Upper lobe of left lung (tissue), 6 donors: Measurements from ENCODE around the gene ARAP3. TPM values are rescaled to one million over a fixed set of nuclear protein-coding genes. Genes with fewer than 3 reads are reported as not detected.

Experiments
- ATAC-seq, 2 donors: fragments of 200-7000 bp; cut with Tn5 transposase; one replicate each; pipeline ENCODE4 v1.9.1; 2022; ENCODE audit warnings: mild to moderate bottlenecking in 2 of 2, moderate library complexity in 2 of 2; ENCODE audit not compliant: low FRiP score in 2 of 2
- DNase-seq, 2 donors: peaks; one replicate each; pipeline ENCODE4 v3.0.0-alpha.2; 2019 to 2020
- H3K27ac ChIP-seq, 4 donors: fragments of 200-600 bp; sonication (generic); one replicate each; pipeline ENCODE4 v1.5.1; 2016 to 2019
- H3K27me3 ChIP-seq, 4 donors: fragments of 200-600 bp; sonication (generic); one replicate each; pipeline ENCODE4 v1.5.1; 2017 to 2019
- H3K36me3 ChIP-seq, 4 donors: fragments of 200-600 bp; sonication (generic); one replicate each; pipeline ENCODE4 v1.5.1; 2016 to 2019
- H3K4me1 ChIP-seq, 4 donors: fragments of 200-600 bp; sonication (generic); one replicate each; pipeline ENCODE4 v1.5.1; 2018 to 2019
- H3K4me3 ChIP-seq, 4 donors: fragments of 200-600 bp; sonication (generic); one replicate each; pipeline ENCODE4 v1.5.1; 2017 to 2019; ENCODE audit warnings: mild to moderate bottlenecking in 2 of 4, moderate library complexity in 1 of 4
- H3K9me3 ChIP-seq, 4 donors: fragments of 200-600 bp; sonication (generic); one replicate each; pipeline ENCODE4 v1.5.1; 2018 to 2019
- EP300 ChIP-seq, 4 donors: sonication (generic); formaldehyde crosslinking; IDR thresholded peaks; one replicate each; pipeline ENCODE4 v1.5.1; 2017; ENCODE audit warnings: antibody characterized with exemption in 4 of 4, control low read depth in 2 of 4
- POLR2A ChIP-seq, 4 donors: fragments of 450-650 bp; IDR thresholded peaks; one replicate each; pipeline ENCODE4 v1.5.1; 2016 to 2017; ENCODE audit warnings: antibody characterized with exemption in 4 of 4, mild to moderate bottlenecking in 2 of 4
- POLR2AphosphoS5 ChIP-seq, 2 donors: sonication (generic); formaldehyde crosslinking; IDR thresholded peaks; one replicate each; pipeline ENCODE4 v1.5.1; 2017; ENCODE audit warnings: antibody characterized with exemption in 2 of 2
- WGBS, 2 donors: methylation state at CpG; one replicate each; pipeline ENCODE4 v1.1.5; 2017 to 2018; 5-methylcytosine and 5-hydroxymethylcytosine counted together
- total RNA-seq, 6 donors: library from RNA; depleted of rRNA in 4 of 6; stranded (reverse); fragments of >200 nt in 4 of 6; gene quantifications; one replicate each; pipeline versions ENCODE4 v1.1.0 to v1.2.1, GENCODE V29; 2016 to 2021
- TF ChIP-seq, protein P1 (sequence below), 6 experiments: fragments of 450-650 bp in 4 of 6; fragments of 200-600 bp in 2 of 6; sonication (generic) in 2 of 6; IDR thresholded peaks; one replicate each; pipeline ENCODE4 v1.5.1; 2016 to 2019; ENCODE audit warnings: antibody characterized with exemption in 6 of 6
- donor health status: DM: no; HTN: no; CAD: no; lungs with moderate emphysema.
- donor health status: DM: no; HTN: yes; CAD: no; lungs with severe emphysema.

ARAP3 gene
- total RNA-seq, 6 donors from 2014 or later: 10.1 to 43.0 (median 27.7) TPM

DNA sequence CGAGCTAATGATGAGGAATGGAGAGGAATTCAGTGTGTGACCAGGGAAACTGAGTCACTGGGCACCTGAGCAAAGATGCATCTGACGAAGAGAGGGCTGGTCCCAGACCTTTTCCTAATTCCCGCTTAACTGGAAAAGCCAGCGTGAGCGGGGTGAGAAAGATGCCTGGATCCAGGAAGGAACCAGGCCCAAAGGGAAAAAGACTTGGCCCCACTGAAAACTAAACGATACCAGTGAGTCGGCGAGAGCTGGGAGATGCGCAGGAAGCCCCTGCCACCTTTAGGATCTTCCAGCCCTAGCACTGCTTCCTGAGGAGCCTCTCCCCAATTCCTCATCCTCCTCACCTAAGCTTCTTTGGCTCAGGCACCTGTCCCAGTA is 30.3 kb downstream of the ARAP3 start:
- H3K4me3 ChIP-seq: peak overlapping the region; percentile 46 to 71 (median 60)
- no peak for DNase-seq
- WGBS, 2 donors: 55 to 60% methylated on average over 9 of the region's 9 CpGs
- H3K4me1 ChIP-seq: peaks cover 5 to 14% (median 13%) of the 10 kb centered on the region in 4 donors
- no peak for ATAC-seq
- peaks cover 0 to 43% (median 32%) of the 10 kb centered on the region in 4 donors for H3K36me3 ChIP-seq
- H3K9me3 ChIP-seq: no peaks in the 10 kb centered on the region
- H3K27ac ChIP-seq: peak overlapping the region; percentile 19 to 78 (median 73)
- no peaks in the 10 kb centered on the region for H3K27me3 ChIP-seq
- TF ChIP-seq EP300 (IDR thresholded peaks at IDR 0.05) (no peak), POLR2A (IDR thresholded peaks at IDR 0.05) (no peak), POLR2AphosphoS5 (IDR thresholded peaks at IDR 0.05) (no peak)
- TF ChIP-seq, protein P1, sequence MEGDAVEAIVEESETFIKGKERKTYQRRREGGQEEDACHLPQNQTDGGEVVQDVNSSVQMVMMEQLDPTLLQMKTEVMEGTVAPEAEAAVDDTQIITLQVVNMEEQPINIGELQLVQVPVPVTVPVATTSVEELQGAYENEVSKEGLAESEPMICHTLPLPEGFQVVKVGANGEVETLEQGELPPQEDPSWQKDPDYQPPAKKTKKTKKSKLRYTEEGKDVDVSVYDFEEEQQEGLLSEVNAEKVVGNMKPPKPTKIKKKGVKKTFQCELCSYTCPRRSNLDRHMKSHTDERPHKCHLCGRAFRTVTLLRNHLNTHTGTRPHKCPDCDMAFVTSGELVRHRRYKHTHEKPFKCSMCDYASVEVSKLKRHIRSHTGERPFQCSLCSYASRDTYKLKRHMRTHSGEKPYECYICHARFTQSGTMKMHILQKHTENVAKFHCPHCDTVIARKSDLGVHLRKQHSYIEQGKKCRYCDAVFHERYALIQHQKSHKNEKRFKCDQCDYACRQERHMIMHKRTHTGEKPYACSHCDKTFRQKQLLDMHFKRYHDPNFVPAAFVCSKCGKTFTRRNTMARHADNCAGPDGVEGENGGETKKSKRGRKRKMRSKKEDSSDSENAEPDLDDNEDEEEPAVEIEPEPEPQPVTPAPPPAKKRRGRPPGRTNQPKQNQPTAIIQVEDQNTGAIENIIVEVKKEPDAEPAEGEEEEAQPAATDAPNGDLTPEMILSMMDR (IDR thresholded peaks at IDR 0.05): no peak

DNA sequence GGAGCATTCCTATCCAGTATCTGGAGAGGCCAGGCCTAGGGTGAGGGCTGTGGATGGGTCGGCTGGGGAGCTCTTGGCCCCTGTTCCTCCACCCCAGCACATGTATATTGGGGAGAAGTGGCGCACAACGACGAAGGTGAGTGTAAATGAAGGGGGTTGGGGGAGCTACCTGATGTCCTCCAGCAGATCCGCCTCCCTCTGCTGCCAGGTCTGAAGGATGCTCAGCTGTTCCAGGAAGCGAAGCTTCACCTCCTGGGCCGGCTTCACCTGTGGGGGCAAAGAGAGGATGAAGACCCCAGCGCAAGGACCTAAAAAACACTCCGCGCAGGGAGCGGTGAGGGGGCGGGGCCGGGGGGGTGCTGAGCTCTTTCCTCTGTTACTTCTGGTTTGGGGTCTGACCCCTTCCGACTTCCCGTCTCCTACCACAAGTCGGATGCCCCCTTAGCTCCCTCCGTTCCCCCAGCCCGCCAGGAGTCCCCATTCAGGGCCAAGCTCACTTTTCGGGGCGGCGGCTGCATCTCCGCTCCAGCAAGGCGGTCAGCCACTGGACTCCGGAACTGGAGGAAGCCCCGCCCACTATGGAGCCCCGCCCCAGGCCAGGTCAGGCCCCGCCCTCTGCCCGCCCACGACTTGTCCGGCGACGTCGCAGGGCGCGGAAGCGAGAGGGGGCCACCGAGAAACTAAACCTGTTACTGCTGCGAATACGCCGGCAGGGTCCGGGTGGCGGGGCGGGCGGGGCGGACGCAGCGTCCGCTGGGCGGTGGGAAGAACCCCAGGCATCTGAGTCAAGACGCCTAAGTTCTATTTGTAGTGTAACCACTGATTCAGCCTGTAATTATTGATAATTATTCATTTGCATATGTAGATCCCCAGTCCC is 30.9 kb downstream of the ARAP3 start, which contains the start of gene FCHSD1:
Gene FCHSD1, minus strand, starts transcription at position 568 of the 877 bp plus-strand sequence. Its CDS starts 50 bp downstream, at position 518.
- peak within 1 kb of the TSS; percentile 19 to 78 (median 73) for H3K27ac ChIP-seq
- ATAC-seq: peak; percentile 95 to 98
- 8 to 15% methylated on average over 11 to 32 of the region's 50 CpGs for WGBS, 2 donors

DNA sequence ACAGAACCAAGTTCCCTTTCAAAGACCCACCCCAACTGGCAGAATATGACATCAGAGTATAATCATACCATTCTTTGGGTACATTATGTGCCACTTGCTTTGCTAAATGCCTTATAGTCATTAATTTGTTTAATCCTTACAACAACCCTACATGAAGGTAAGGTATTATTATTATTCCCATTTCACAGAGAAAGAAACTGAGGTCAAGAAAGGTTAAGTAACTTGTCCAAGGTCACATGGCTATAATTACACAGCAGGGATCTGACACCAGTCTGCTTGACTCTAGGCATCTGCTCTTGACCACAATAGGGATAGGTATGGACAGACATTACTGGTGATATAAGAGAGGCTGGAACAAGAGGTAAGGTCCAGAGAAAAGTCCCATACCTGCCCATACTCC is 32.1 kb downstream of the ARAP3 start:
- Histone ChIP-seq H3K36me3 (peaks cover 0 to 43% (median 25%) of the 10 kb centered on the region in 4 donors), H3K4me1 (peaks cover 5 to 14% (median 13%) of the 10 kb centered on the region in 4 donors), H3K9me3 (no peaks in the 10 kb centered on the region), H3K27me3 (no peaks in the 10 kb centered on the region), H3K4me3 (no peak overlapping the region), H3K27ac (no peak overlapping the region)
- no peak for TF ChIP-seq EP300 (IDR thresholded peaks at IDR 0.05)
- no peak for TF ChIP-seq POLR2AphosphoS5 (IDR thresholded peaks at IDR 0.05)
- TF ChIP-seq, protein P1 (IDR thresholded peaks at IDR 0.05): no peak
- no peak for ATAC-seq
- DNase-seq: no peak

More for the DNA sequence above, 30.9 kb downstream of the ARAP3 start, which contains the start of gene FCHSD1:
- H3K27me3 ChIP-seq: no peaks in the 10 kb centered on the region
- TF ChIP-seq POLR2A (IDR thresholded peaks at IDR 0.05): peak in 1 of 4 donors; percentile 57
- peak; percentile 31 to 34 for TF ChIP-seq POLR2AphosphoS5 (IDR thresholded peaks at IDR 0.05)
- TF ChIP-seq, protein P1 (IDR thresholded peaks at IDR 0.05): no peak
- peaks cover 5 to 14% (median 13%) of the 10 kb centered on the region in 4 donors for H3K4me1 ChIP-seq
- peak; percentile 95 to 98 for DNase-seq
- peak within 1 kb of the TSS; percentile 46 to 71 (median 60) for H3K4me3 ChIP-seq
- peaks cover 0 to 43% (median 27%) of the 10 kb centered on the region in 4 donors for H3K36me3 ChIP-seq
- H3K9me3 ChIP-seq: no peaks in the 10 kb centered on the region

DNA sequence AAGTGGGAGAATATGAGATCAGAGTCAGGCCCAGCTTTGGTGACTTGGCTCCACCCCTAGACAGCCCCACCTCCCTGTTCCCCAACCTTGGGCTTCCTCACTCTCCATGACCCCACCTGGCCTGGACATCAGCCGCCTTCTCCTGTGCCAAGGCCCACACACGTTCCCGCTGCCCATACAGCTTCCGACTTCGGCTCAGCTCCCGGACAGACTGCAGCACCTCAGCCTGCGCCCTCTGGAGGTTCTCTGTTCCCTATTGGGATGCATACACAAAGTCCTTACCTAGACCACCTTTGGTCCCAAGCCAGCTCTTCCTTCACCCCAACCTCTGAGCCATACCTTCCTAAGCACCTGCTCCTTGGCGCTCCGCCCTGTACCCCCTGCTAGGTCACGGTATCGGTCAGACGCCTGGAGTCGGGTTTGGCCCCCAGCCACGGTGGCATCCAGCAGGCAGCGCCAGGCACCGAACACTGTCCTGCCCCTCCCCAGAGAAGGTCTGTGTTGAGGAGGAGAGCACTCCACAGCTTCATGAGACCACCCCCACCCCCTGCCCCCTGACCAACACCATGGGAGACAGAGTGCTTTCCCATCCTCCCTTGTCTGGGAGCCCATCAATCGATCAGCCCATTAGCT is 32.9 kb downstream of the ARAP3 start:
- TF ChIP-seq, protein P1 (IDR thresholded peaks at IDR 0.05): no peak
- TF ChIP-seq POLR2A (IDR thresholded peaks at IDR 0.05) (no peak), EP300 (IDR thresholded peaks at IDR 0.05) (no peak), POLR2AphosphoS5 (IDR thresholded peaks at IDR 0.05) (no peak)
- H3K27me3 ChIP-seq: no peaks in the 10 kb centered on the region
- no peak overlapping the region for H3K4me3 ChIP-seq
- H3K4me1 ChIP-seq: peaks cover 5 to 14% (median 13%) of the 10 kb centered on the region in 4 donors
- H3K36me3 ChIP-seq: peaks cover 0 to 46% (median 27%) of the 10 kb centered on the region in 4 donors
- 93 to 97% methylated on average over 16 to 17 of the region's 17 CpGs for WGBS, 2 donors
- peak in 1 of 2 donors; percentile 58 for DNase-seq
- ATAC-seq: no peak
- H3K9me3 ChIP-seq: no peaks in the 10 kb centered on the region
- no peak overlapping the region for H3K27ac ChIP-seq
